WTC11 (cell line): Measurements from ENCODE around the gene CALR3. TPM values are rescaled to one million over a fixed set of nuclear protein-coding genes. Genes with fewer than 3 reads are reported as not detected.

ENCODE experiments used
- ATAC-seq: fragments of 200-7000 bp; cut with Tn5 transposase; 2 replicates; pipeline ENCODE4 v1.10.0; 2021; ENCODE audit warnings: mild to moderate bottlenecking, moderate library complexity
- CTCF ChIA-PET: fragments of 300-600 bp; sonication (Branson Sonifier 250); formaldehyde crosslinking; loops from one replicate; lab custom pipeline; 2021; ENCODE audit warnings: antibody characterized with exemption; lab: Charles Lee
- POLR2A ChIA-PET: fragments of 350-600 bp; sonication (Branson Sonifier 250); formaldehyde crosslinking; loops from one replicate; lab custom pipeline; 2021; ENCODE audit warnings: antibody characterized with exemption; lab: Charles Lee
- DNase-seq: peaks from one replicate; pipeline ENCODE4 v3.0.0; 2021; ENCODE audit warnings: low spot score
- H3K27ac Mint-ChIP-seq: 2 replicates; pipeline ENCODE4 v1.8.0; 2021; ENCODE audit warnings: mixed read lengths
- H3K27me3 Mint-ChIP-seq: 2 replicates; pipeline ENCODE4 v1.8.0; 2021; ENCODE audit warnings: low read depth, mild to moderate bottlenecking, moderate library complexity, mixed read lengths
- H3K36me3 Mint-ChIP-seq: 2 replicates; pipeline ENCODE4 v1.8.0; 2021; ENCODE audit warnings: mixed read lengths
- H3K4me1 Mint-ChIP-seq: 2 replicates; pipeline ENCODE4 v1.8.0; 2022; ENCODE audit warnings: mixed read lengths
- H3K4me3 Mint-ChIP-seq: 2 replicates; pipeline ENCODE4 v1.8.0; 2021; ENCODE audit warnings: mild to moderate bottlenecking, moderate library complexity, mixed read lengths
- H3K9me3 Mint-ChIP-seq: 2 replicates; pipeline ENCODE4 v1.8.0; 2021; ENCODE audit warnings: mixed read lengths
- E2F5 ChIP-seq: sonication (generic); formaldehyde crosslinking; IDR thresholded peaks from 2 replicates; pipeline ENCODE4 v1.8.1; 2022; ENCODE audit warnings: mild to moderate bottlenecking, moderate library complexity, missing genetic modification reagents
- FOXK1 ChIP-seq: sonication (generic); formaldehyde crosslinking; IDR thresholded peaks from 2 replicates; pipeline ENCODE4 v1.8.0; 2022; ENCODE audit warnings: mild to moderate bottlenecking, moderate library complexity, missing genetic modification reagents
- FOXP4 ChIP-seq: sonication (generic); formaldehyde crosslinking; IDR thresholded peaks from 2 replicates; pipeline ENCODE4 v1.8.0; 2022; ENCODE audit warnings: mild to moderate bottlenecking, missing genetic modification reagents
- GABPB1 ChIP-seq: sonication (generic); formaldehyde crosslinking; IDR thresholded peaks from 2 replicates; pipeline ENCODE4 v1.8.1; 2023; ENCODE audit warnings: mild to moderate bottlenecking, missing genetic modification reagents
- GTF2I ChIP-seq: fragments of 250-450 bp; sonication (Bioruptor Pico); conservative IDR thresholded peaks from 2 replicates; pipeline ENCODE4 v1.4.0; 2021; ENCODE audit warnings: mild to moderate bottlenecking
- IRF1 ChIP-seq: sonication (generic); formaldehyde crosslinking; IDR thresholded peaks from 2 replicates; pipeline ENCODE4 v1.8.0; 2023; ENCODE audit warnings: missing genetic modification reagents
- JAZF1 ChIP-seq: fragments of 250-450 bp; sonication (Bioruptor Pico); IDR thresholded peaks from 2 replicates; pipeline ENCODE4 v1.9.0; 2021; ENCODE audit warnings: moderate library complexity, mild to moderate bottlenecking, inconsistent platforms
- KAT7 ChIP-seq: sonication (generic); formaldehyde crosslinking; IDR thresholded peaks from 2 replicates; pipeline ENCODE4 v1.8.1; 2023; ENCODE audit warnings: missing genetic modification reagents, mild to moderate bottlenecking, borderline replicate concordance
- NR3C1 ChIP-seq: sonication (generic); formaldehyde crosslinking; conservative IDR thresholded peaks from 2 replicates; pipeline ENCODE4 v1.8.1; 2023; ENCODE audit warnings: low read depth, mild to moderate bottlenecking, missing genetic modification reagents
- PRDM15 ChIP-seq: sonication (generic); formaldehyde crosslinking; IDR thresholded peaks from 2 replicates; pipeline ENCODE4 v1.8.0; 2022; ENCODE audit warnings: missing genetic modification reagents
- SMAD3 ChIP-seq: sonication (generic); formaldehyde crosslinking; IDR thresholded peaks from 2 replicates; pipeline ENCODE4 v1.8.0; 2022; ENCODE audit warnings: missing genetic modification reagents, mild to moderate bottlenecking, borderline replicate concordance
- SMAD4 ChIP-seq: sonication (generic); formaldehyde crosslinking; IDR thresholded peaks from 2 replicates; pipeline ENCODE4 v1.8.0; 2022; ENCODE audit warnings: mild to moderate bottlenecking, missing genetic modification reagents
- TP53 ChIP-seq: sonication (generic); formaldehyde crosslinking; IDR thresholded peaks from 2 replicates; pipeline ENCODE4 v1.8.1; 2023; ENCODE audit warnings: mild to moderate bottlenecking, missing genetic modification reagents
- ZNF121 ChIP-seq: sonication (generic); formaldehyde crosslinking; IDR thresholded peaks from 2 replicates; pipeline ENCODE4 v1.8.0; 2023; ENCODE audit warnings: missing genetic modification reagents
- ZNF232 ChIP-seq: sonication (generic); formaldehyde crosslinking; IDR thresholded peaks from 2 replicates; pipeline ENCODE4 v1.8.0; 2022; ENCODE audit warnings: mild to moderate bottlenecking, missing genetic modification reagents
- ZNF396 ChIP-seq: fragments of 250-450 bp; sonication (Bioruptor Pico); IDR thresholded peaks from 2 replicates; pipeline ENCODE4 v1.8.0; 2021; ENCODE audit warnings: mild to moderate bottlenecking, moderate library complexity, borderline replicate concordance
- ZNF532 ChIP-seq: fragments of 250-450 bp; sonication (Bioruptor Pico); IDR thresholded peaks from 2 replicates; pipeline ENCODE4 v1.9.0; 2021; ENCODE audit warnings: mild to moderate bottlenecking, borderline replicate concordance
- total RNA-seq: library from RNA; stranded (reverse); gene quantifications from 3 replicates; pipeline ENCODE4 v1.2.3, GENCODE V29; 2021

The CALR3 gene
- total RNA-seq, 1 experiment from 2014 or later: 0.87 TPM

- TF ChIP-seq ZNF396 (CRISPR knock-in tag) (no peak), FOXP4 (no peak), GABPB1 (CRISPR knock-in tag) (no peak), ZNF532 (CRISPR knock-in tag) (no peak), ZNF121 (CRISPR knock-in tag) (no peak), NR3C1 (no peak)
These were observed 25.1 kb upstream of the CALR3 start (continued) for GRCh38 chr19:16520986-16521624.

- DNase-seq: no peak
- Mint-ChIP-seq H3K4me3 (no peak overlapping the region), H3K27me3 (no peaks in the 10 kb centered on the region), H3K9me3 (no peaks in the 10 kb centered on the region), H3K36me3 (peaks cover 57% of the 10 kb centered on the region), H3K27ac (no peak overlapping the region; the same call in 1 of the 2 replicates), H3K4me1 (no peaks in the 10 kb centered on the region)
- POLR2A ChIA-PET: interaction anchor here (0.6 kb wide), 1 partner anchor 64 kb away, joined by 3 read pairs; no protein-coding TSS in a partner anchor
- TF ChIP-seq ZNF232 (no peak), GTF2I (no peak), SMAD3 (no peak), FOXK1 (CRISPR knock-in tag) (no peak), JAZF1 (CRISPR knock-in tag) (no peak), E2F5 (CRISPR knock-in tag) (no peak), PRDM15 (CRISPR knock-in tag) (no peak), TP53 (CRISPR knock-in tag) (no peak), KAT7 (CRISPR knock-in tag) (no peak), IRF1 (CRISPR knock-in tag) (no peak), SMAD4 (no peak)
- TF ChIP-seq, all 79 proteins: peak for 0
- ATAC-seq: no peak
- CTCF ChIA-PET: no interaction called here
These were observed 24.4 kb upstream of the CALR3 start for GRCh38 chr19:16520074-16520973.
